Central memory CD4-positive, alpha-beta T cell (primary cell): ENCODE results near the gene SWSAP1.
"Not testable (repeated sequence)": the region's sequence is repeated elsewhere in the genome, so short reads cannot be mapped to it uniquely, and the experiment has no call there.

Experiments
- DNase-seq: peaks from one replicate; pipeline ENCODE4 v3.0.0; 2022

SWSAP1 gene

GRCh38 chr19:11379269-11379845 lies 4.9 kb downstream of the SWSAP1 start:
- not testable (repeated sequence) for DNase-seq

GRCh38 chr19:11379857-11380350 lies 5.4 kb downstream of the SWSAP1 start:
- DNase-seq: no peak

GRCh38 chr19:11380653-11381537 lies 6.4 kb downstream of the SWSAP1 start:
- peak; percentile 99 for DNase-seq

GRCh38 chr19:11382898-11383705 lies 8.6 kb downstream of the SWSAP1 start:
- DNase-seq: no peak

GRCh38 chr19:11383706-11384048 lies 9.2 kb downstream of the SWSAP1 start:
- no peak for DNase-seq

GRCh38 chr19:11384778-11385129 lies 10.3 kb downstream of the SWSAP1 start:
- no peak for DNase-seq

- DNase-seq: no peak
Measured at GRCh38 chr19:11387162-11388034, 12.9 kb downstream of the SWSAP1 start.

- DNase-seq: no peak
Measured at GRCh38 chr19:11390359-11390758, 15.9 kb downstream of the SWSAP1 start.

- DNase-seq: no peak
Measured at GRCh38 chr19:11390933-11391680, 16.6 kb downstream of the SWSAP1 start.

- DNase-seq: no peak
Measured at GRCh38 chr19:11397089-11397610, 22.7 kb downstream of the SWSAP1 start.

GRCh38 chr19:11399667-11400066 lies 25.2 kb downstream of the SWSAP1 start:
- no peak for DNase-seq

- no peak for DNase-seq
Measured at GRCh38 chr19:11400798-11401197, 26.3 kb downstream of the SWSAP1 start.

- no peak for DNase-seq
Measured at GRCh38 chr19:11401808-11402543, 27.5 kb downstream of the SWSAP1 start.

- no peak for DNase-seq
Measured at GRCh38 chr19:11404588-11405222, 30.2 kb downstream of the SWSAP1 start.

- DNase-seq: no peak
Measured at GRCh38 chr19:11405846-11406643, 31.6 kb downstream of the SWSAP1 start.

- DNase-seq: not testable (repeated sequence)
Measured at GRCh38 chr19:11406703-11407236, 32.3 kb downstream of the SWSAP1 start.

- DNase-seq: no peak
Measured at GRCh38 chr19:11408591-11408990, 34.1 kb downstream of the SWSAP1 start.

- DNase-seq: no peak
Measured at GRCh38 chr19:11410682-11411081, 36.2 kb downstream of the SWSAP1 start.

GRCh38 chr19:11414544-11414943 lies 40.1 kb downstream of the SWSAP1 start:
- no peak for DNase-seq
